GM12878 (cell line): ENCODE data around the gene NFKBIA. TPM values are rescaled to one million over a fixed set of nuclear protein-coding genes. Genes with fewer than 3 reads are reported as not detected.

ENCODE experiments used
- ATAC-seq: fragments of 200-7000 bp; cut with Tn5 transposase; 3 replicates; pipeline ENCODE4 v1.9.1; 2020; ENCODE audit warnings: mild to moderate bottlenecking, moderate library complexity
- BruUV-seq: library from RNA; stranded (reverse); fragments of 400-500 nt; replicated peaks from 2 replicates; lab custom pipeline; 2021; lab: Mats Ljungman, UMichigan
- CTCF ChIA-PET: fragments of 300-600 bp; sonication (Branson Sonifier 250); formaldehyde crosslinking; extraction: SDS; loops from one replicate; lab custom pipeline; 2021; ENCODE audit warnings: inconsistent platforms; lab: Yijun Ruan, JAX
- POLR2A ChIA-PET: fragments of 350-600 bp; formaldehyde crosslinking; extraction: SDS; loops from one replicate; lab custom pipeline; 2021; ENCODE audit warnings: inconsistent platforms; lab: Charles Lee
- RAD21 ChIA-PET: fragments of 300-600 bp; sonication (Branson Sonifier 250); formaldehyde crosslinking; loops from one replicate; lab custom pipeline; 2023; ENCODE audit warnings: antibody characterized with exemption; ENCODE audit not compliant: unreplicated experiment; lab: Charles Lee
- SMC1A ChIA-PET: fragments of 300-600 bp; sonication (Branson Sonifier 250); formaldehyde crosslinking; loops from one replicate; lab custom pipeline; 2023; ENCODE audit not compliant: unreplicated experiment, uncharacterized antibody; lab: Charles Lee
- DNase-seq: peaks from one replicate; pipeline ENCODE4 v3.0.0-alpha.2; 2011; ENCODE audit warnings: low read depth, low spot score
- FAIRE-seq: peaks from 3 replicates; lab custom pipeline; 2011; peaks lifted over from hg19 to GRCh38; lab: Jason Lieb, UNC
- H2AFZ ChIP-seq: 2 replicates; pipeline ENCODE4 v1.6.0; 2011; ENCODE audit warnings: low read depth, low read length, control low read depth; ENCODE audit not compliant: control insufficient read depth
- H3K27ac ChIP-seq: 2 replicates; pipeline ENCODE4 v1.5.1; 2011; ENCODE audit warnings: control low read depth; ENCODE audit not compliant: control insufficient read depth, insufficient read depth
- H3K27me3 ChIP-seq, 2 experiments: replicated peaks in 1 of 2; 2 replicates each; pipeline versions ENCODE4 v1.6.0 to v1.6.1; 2011; ENCODE audit warnings: low read length in 1 of 2; ENCODE audit not compliant: control insufficient read depth in 2 of 2, insufficient read depth in 2 of 2
- H3K36me3 ChIP-seq, 2 experiments: 2 replicates each; pipeline ENCODE4 v1.5.1; 2011; ENCODE audit warnings: low read length in 1 of 2; ENCODE audit not compliant: control insufficient read depth in 2 of 2, insufficient read depth in 2 of 2
- H3K4me1 ChIP-seq: 2 replicates; pipeline ENCODE4 v1.6.1; 2011; ENCODE audit warnings: mild to moderate bottlenecking, low read length, moderate library complexity, mixed read lengths; ENCODE audit not compliant: control insufficient read depth, insufficient read depth
- H3K4me2 ChIP-seq: 2 replicates; pipeline ENCODE4 v1.6.0; 2011; ENCODE audit warnings: control low read depth; ENCODE audit not compliant: control insufficient read depth, insufficient read depth
- H3K4me3 ChIP-seq: fragments of 200-600 bp; sonication (generic); 2 replicates; pipeline ENCODE4 v1.5.1; 2016
- H3K79me2 ChIP-seq: 2 replicates; pipeline ENCODE4 v1.6.0; 2011; ENCODE audit warnings: low read length; ENCODE audit not compliant: control insufficient read depth, insufficient read depth
- H3K9ac ChIP-seq: 2 replicates; pipeline ENCODE4 v1.8.0; 2011; ENCODE audit warnings: low read length, control low read depth, mixed read lengths; ENCODE audit not compliant: control insufficient read depth, insufficient read depth
- H3K9me3 ChIP-seq: replicated peaks from 3 replicates; pipeline ENCODE4 v1.5.1; 2011; ENCODE audit warnings: mild to moderate bottlenecking, low read length; ENCODE audit not compliant: control insufficient read depth, insufficient read depth
- H4K20me1 ChIP-seq: 2 replicates; pipeline ENCODE4 v1.6.0; 2011; ENCODE audit not compliant: control insufficient read depth, insufficient read depth
- CHD4 ChIP-seq: fragments of 200-600 bp; sonication (generic); IDR thresholded peaks from 2 replicates; pipeline ENCODE4 v1.6.1; 2016; ENCODE audit warnings: mild to moderate bottlenecking
- IRF5 ChIP-seq: fragments of 450-650 bp; IDR thresholded peaks from 2 replicates; pipeline ENCODE4 v1.6.1; 2017; ENCODE audit warnings: borderline replicate concordance
- MAX ChIP-seq: IDR thresholded peaks from 2 replicates; pipeline ENCODE4 v1.6.1; 2012; ENCODE audit warnings: low read depth, low read length, improper control_type of control experiment
- NFXL1 ChIP-seq: fragments of 450-650 bp; IDR thresholded peaks from 2 replicates; pipeline ENCODE4 v1.6.1; 2017; ENCODE audit warnings: antibody characterized with exemption, mild to moderate bottlenecking, borderline replicate concordance
- RCOR1 ChIP-seq: conservative IDR thresholded peaks from 2 replicates; pipeline ENCODE4 v1.6.1; 2012; ENCODE audit warnings: low read depth, low read length, improper control_type of control experiment
- ZNF207 ChIP-seq: fragments of 450-650 bp; IDR thresholded peaks from 2 replicates; pipeline ENCODE4 v1.6.1; 2014; ENCODE audit warnings: antibody characterized with exemption, mild to moderate bottlenecking, borderline replicate concordance
- WGBS: methylation state at CpG from one replicate; pipeline ENCODE4 v1.1.6; 2016; ENCODE audit warnings: low lambda C conversion rate; ENCODE audit not compliant: insufficient replicate concordance, insufficient coverage; ENCODE audit errors: missing lambda C conversion rate; 5-methylcytosine and 5-hydroxymethylcytosine counted together
- in situ Hi-C: fragments of 300-500 bp; cut with MboI; formaldehyde crosslinking; loops from 9 replicates; pipeline ENCODE4 v1.14.3; 2018; ENCODE audit warnings: mixed read lengths
- intact Hi-C: fragments of 100-400 bp; cut with micrococcal nuclease; formaldehyde crosslinking; loops from one replicate; pipeline ENCODE4 v1.14.2; 2022; ENCODE audit not compliant: unreplicated experiment
- polyA plus RNA-seq, 11 experiments: library from polyadenylated mRNA; depleted of rRNA in 4 of 11; unstranded in 6 of 11; stranded (reverse) in 5 of 11; fragments of >200 nt; fragmentation: Nextera tagmentation in 4 of 11; fragmentation: Illumina TruSeq in 1 of 11; extraction: Ambion mirVana in 4 of 11; extraction: Trizol in 1 of 11; gene quantifications; 1 replicate in 1 of 11; 2 replicates in 10 of 11; pipeline versions ENCODE4 v1.2.1 to v1.2.3, GENCODE V29; 2011 to 2016; ENCODE audit warnings: inconsistent platforms in 2 of 11, missing spikeins in 2 of 11, low read depth in 1 of 11
- total RNA-seq, 4 experiments: library from RNA; depleted of rRNA in 3 of 4; stranded (reverse); fragments of >200 nt in 3 of 4; fragmentation: Illumina TruSeq in 1 of 4; extraction: Trizol in 1 of 4; gene quantifications; 2 replicates each; pipeline versions ENCODE4 v1.2.1 to v1.2.3, GENCODE V29; 2013 to 2021

Gene NFKBIA
- total and polyA plus RNA-seq, 10 of the 15 experiments (the other 5 are each of a cell fraction or from before 2014, with no cell fraction given) = 123 to 419 (median 267) TPM

- TF ChIP-seq RCOR1 (no peak; the same call in 1 of the 2 replicates), MAX (no peak)
- TF ChIP-seq, all 136 proteins: peak for 78
Observed at GRCh38 chr14:35404449-35405303, at the start of gene NFKBIA (continued).

GRCh38 chr14:35446450-35446849 is 41.9 kb upstream of the NFKBIA start:
- no peaks in the 10 kb centered on the region for H3K27me3 ChIP-seq
- H3K27ac ChIP-seq = no peak overlapping the region
- no TSS peak for BruUV-seq
- 48% methylated on average over 1 of the region's 1 CpG for WGBS
- H3K9me3 ChIP-seq = no peaks in the 10 kb centered on the region
- ChIA-PET CTCF (interaction anchor here (1.0 kb wide), 1 partner anchor 368 kb away, joined by 3 read pairs; no protein-coding TSS in a partner anchor), POLR2A (no interaction called here), SMC1A (interaction anchor here (0.9 kb wide), 1 partner anchor 60 kb away, joined by 3 read pairs; no protein-coding TSS in a partner anchor), RAD21 (no interaction called here)
- H3K4me2 ChIP-seq = no peak overlapping the region
- H3K9ac ChIP-seq = no peak overlapping the region
- ATAC-seq = no peak
- no peaks in the 10 kb centered on the region for H3K36me3 ChIP-seq
- no peak overlapping the region for H3K4me3 ChIP-seq
- FAIRE-seq = no peak
- no peaks in the 10 kb centered on the region for H3K4me1 ChIP-seq
- no peak for DNase-seq
- intact Hi-C loops = no loop called here
- H2AFZ ChIP-seq = no peak overlapping the region
- in situ Hi-C loops = loop anchor here (25.0 kb wide), 1 partner anchor 241 kb away; no protein-coding TSS in a partner anchor
- no peaks in the 10 kb centered on the region for H3K79me2 ChIP-seq
- H4K20me1 ChIP-seq = no peaks in the 10 kb centered on the region
- no peak for TF ChIP-seq ZNF207
- TF ChIP-seq NFXL1 = no peak
- TF ChIP-seq CHD4 = no peak
- no peak for TF ChIP-seq IRF5
